ENCODE data around the gene NDUFS2. TPM values are rescaled to one million over a fixed set of nuclear protein-coding genes. Genes with fewer than 3 reads are reported as not detected.
A peak's percentile ranks its signal among the peaks of the same experiment; 100 is the strongest.

NDUFS2 gene
- total and polyA plus RNA-seq, 2 of the 8 experiments (the other 6 are each of a cell fraction or from before 2014, with no cell fraction given) = 95.1 to 113 TPM

- Histone ChIP-seq H2BK20ac (ENCODE audit: low read length) (no peak within 1 kb of the TSS), H3K23ac (ENCODE audit: insufficient read length) (no peak within 1 kb of the TSS), H3K79me2 (ENCODE audit: control insufficient read depth in 1 of 2, insufficient read depth in 2 of 2, low read length in 2 of 2) (no peaks in the 10 kb centered on the region), H2BK15ac (ENCODE audit: low read length) (peak within 1 kb of the TSS; percentile 72; the same call in 1 of the 2 replicates), H4K8ac (ENCODE audit: extremely low read depth, insufficient read depth, low read length) (peak within 1 kb of the TSS; percentile 41), H3K27ac (ENCODE audit: low read depth, low read length) (peak within 1 kb of the TSS; percentile 47), H3K56ac (replicated peaks; ENCODE audit: insufficient read length, low read depth, low read length) (peak within 1 kb of the TSS; percentile 9), H2AK5ac (ENCODE audit: low read depth, low read length) (no peak within 1 kb of the TSS), H3K9ac (replicated peaks in 1 of 4; ENCODE audit: extremely low read depth in 1 of 4, low read depth in 3 of 4, low read length in 3 of 4) (peak within 1 kb of the TSS; percentile 43 to 69 (median 58)), H3K4ac (replicated peaks; ENCODE audit: insufficient read length, low read depth, low read length) (peak within 1 kb of the TSS; percentile 22), H3K18ac (ENCODE audit: extremely low read depth, low read length) (no peak within 1 kb of the TSS), H3K9me3 (ENCODE audit: insufficient read depth in 2 of 2, low read depth in 1 of 2, low read length in 1 of 2) (no peaks in the 10 kb centered on the region), H2AFZ (ENCODE audit: low read length) (peak within 1 kb of the TSS; percentile 62; the same call in 1 of the 2 replicates), H2BK12ac (ENCODE audit: low read depth, low read length) (no peak within 1 kb of the TSS), H4K91ac (replicated peaks; ENCODE audit: insufficient read length, low read length) (peak within 1 kb of the TSS; percentile 67), H4K5ac (ENCODE audit: insufficient read length, low read depth, low read length) (peak within 1 kb of the TSS; percentile 20), H3K23me2 (ENCODE audit: low read depth, low read length) (peaks cover 11% of the 10 kb centered on the region; the same call in 1 of the 2 replicates), H3K14ac (ENCODE audit: insufficient read length) (no peak within 1 kb of the TSS), H3K4me1 (replicated peaks in 1 of 4; ENCODE audit: control insufficient read depth in 3 of 4, insufficient read depth in 4 of 4, low read length in 3 of 4) (peaks cover 0 to 7% (median 5%) of the 10 kb centered on the region in 4 experiments; a peak in 4 of 7 replicates), H2BK5ac (ENCODE audit: low read depth, low read length) (peak within 1 kb of the TSS; percentile 3; the same call in 1 of the 2 replicates), H3K36me3 (ENCODE audit: control insufficient read depth in 2 of 4, insufficient read depth in 4 of 4, low read length in 3 of 4) (peaks cover 3 to 14% (median 10%) of the 10 kb centered on the region in 4 experiments; a peak in 6 of 8 replicates), H3K79me1 (ENCODE audit: low read depth, low read length) (no peaks in the 10 kb centered on the region; the same call in 1 of the 2 replicates), H3K27me3 (replicated peaks in 1 of 4; ENCODE audit: control insufficient read depth in 3 of 4, extremely low read depth in 1 of 4, insufficient read depth in 3 of 4, low read length in 3 of 4) (no peaks in the 10 kb centered on the region), H4K20me1 (replicated peaks in 1 of 2; ENCODE audit: control insufficient read depth in 1 of 2, insufficient read depth in 2 of 2, low read length in 2 of 2) (no peaks in the 10 kb centered on the region), H2BK120ac (replicated peaks; ENCODE audit: low read depth, low read length) (no peak within 1 kb of the TSS), H3K4me3 (ENCODE audit: extremely low read depth in 1 of 4, insufficient read depth in 2 of 4, low read depth in 3 of 4, low read length in 4 of 4) (peak within 1 kb of the TSS; percentile 64 to 87 (median 82)), H3K4me2 (ENCODE audit: insufficient read depth in 1 of 2, low read depth in 2 of 2, low read length in 2 of 2) (peak within 1 kb of the TSS; percentile 66 to 92)
- CTCF ChIA-PET (ENCODE audit: partially characterized antibody) = interaction anchor here (0.5 to 5.3 kb wide), 30 partner anchors 10 to 1192 kb away, joined by 3 to 32 read pairs (median 4); partner anchors contain the start of genes ADAMTS4, B4GALT3, DEDD and KLHDC9
- POLR2A ChIA-PET (ENCODE audit: partially characterized antibody) = interaction anchor here (1.1 to 4.7 kb wide), 9 partner anchors 8 to 45 kb away, joined by 3 to 51 read pairs (median 12); partner anchors contain the start of genes ADAMTS4, B4GALT3, DEDD and NDUFS2
- FAIRE-seq (peak; percentile 82), DNase-seq (ENCODE audit: low read depth in 1 of 2, low spot score in 2 of 2) (peak; percentile 90 to 94)
- WGBS, 2 experiments (ENCODE audit: extremely low coverage in 1 of 2, insufficient coverage in 1 of 2, insufficient read length in 1 of 2, insufficient replicate concordance in 2 of 2, low coverage in 1 of 2, low lambda C conversion rate in 2 of 2, missing lambda C conversion rate in 1 of 2) = 1% methylated on average over 52 of the region's 54 CpGs; no CpG with 5 or more reads in 1 of the 2 experiments
- no peak for TF ChIP-seq KDM4A (IDR thresholded peaks at IDR 0.05; ENCODE audit: low read depth, low read length, severe bottlenecking)
- TF ChIP-seq HDAC6 (IDR thresholded peaks at IDR 0.05; ENCODE audit: low read depth, low read length) = no peak
- TF ChIP-seq POLR2AphosphoS5 (IDR thresholded peaks at IDR 0.05; ENCODE audit: low read depth, low read length) = peak; percentile 75
- no peak for TF ChIP-seq ATF3 (IDR thresholded peaks at IDR 0.05; ENCODE audit: insufficient read depth, low read depth, low read length)
- no peak for TF ChIP-seq CEBPB (IDR thresholded peaks at IDR 0.05; ENCODE audit: low read depth, low read length)
- TF ChIP-seq CHD2 (IDR thresholded peaks at IDR 0.05; ENCODE audit: low read length) = peak; percentile 91
- TF ChIP-seq SUZ12 (IDR thresholded peaks at IDR 0.05; ENCODE audit: low read length) = no peak
- TF ChIP-seq ASH2L (IDR thresholded peaks at IDR 0.05; ENCODE audit: low read length) = peak; percentile 76
- TF ChIP-seq KDM1A (IDR thresholded peaks at IDR 0.05; ENCODE audit: borderline replicate concordance, low read length) = no peak
- no peak for TF ChIP-seq RNF2 (IDR thresholded peaks at IDR 0.05; ENCODE audit: borderline replicate concordance, low read depth, low read length, missing control alignments, poor library complexity, severe bottlenecking)
Measured at GRCh38 chr1:161165742-161166668, 36.2 kb upstream of the NDUFS2 start, which contains the start of gene PPOX. PPOX (plus strand) TSS chr1:161166426; CDS start chr1:161166848, 422 bp downstream.

All from H1 (cell line).